Epithelial cell of prostate (primary cell): ENCODE results near the gene KBTBD12.

ENCODE experiments used
- DNase-seq: peaks from one replicate; pipeline ENCODE4 v3.0.0-alpha.2; 2011; ENCODE audit warnings: low read depth, low spot score
- H3K27ac ChIP-seq: fragments of 450-650 bp; 2 replicates; pipeline ENCODE4 v1.5.1; 2017; ENCODE audit warnings: mild to moderate bottlenecking

Gene KBTBD12

DNA sequence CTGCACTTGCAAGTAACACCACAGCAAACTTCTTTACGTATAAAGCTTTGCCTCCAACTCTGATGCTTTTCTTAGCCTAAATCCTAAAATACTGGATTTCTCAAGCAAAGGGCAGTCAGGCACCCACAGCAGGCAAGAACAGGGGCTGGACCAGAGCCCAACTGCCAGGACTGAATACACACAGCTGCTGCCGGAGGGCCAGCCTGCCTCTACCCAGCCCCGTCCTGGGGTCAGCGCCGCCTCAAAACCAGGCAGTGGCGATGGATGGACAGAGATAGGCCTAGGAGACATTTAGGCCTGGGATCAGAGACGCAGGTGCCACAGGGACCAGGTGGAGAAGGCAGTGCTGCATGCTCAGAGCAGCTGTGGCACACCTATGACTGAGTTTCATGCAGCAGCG lies 89.6 kb downstream of the KBTBD12 start:
- H3K27ac ChIP-seq, result no peak overlapping the region
- DNase-seq, result no peak

DNA sequence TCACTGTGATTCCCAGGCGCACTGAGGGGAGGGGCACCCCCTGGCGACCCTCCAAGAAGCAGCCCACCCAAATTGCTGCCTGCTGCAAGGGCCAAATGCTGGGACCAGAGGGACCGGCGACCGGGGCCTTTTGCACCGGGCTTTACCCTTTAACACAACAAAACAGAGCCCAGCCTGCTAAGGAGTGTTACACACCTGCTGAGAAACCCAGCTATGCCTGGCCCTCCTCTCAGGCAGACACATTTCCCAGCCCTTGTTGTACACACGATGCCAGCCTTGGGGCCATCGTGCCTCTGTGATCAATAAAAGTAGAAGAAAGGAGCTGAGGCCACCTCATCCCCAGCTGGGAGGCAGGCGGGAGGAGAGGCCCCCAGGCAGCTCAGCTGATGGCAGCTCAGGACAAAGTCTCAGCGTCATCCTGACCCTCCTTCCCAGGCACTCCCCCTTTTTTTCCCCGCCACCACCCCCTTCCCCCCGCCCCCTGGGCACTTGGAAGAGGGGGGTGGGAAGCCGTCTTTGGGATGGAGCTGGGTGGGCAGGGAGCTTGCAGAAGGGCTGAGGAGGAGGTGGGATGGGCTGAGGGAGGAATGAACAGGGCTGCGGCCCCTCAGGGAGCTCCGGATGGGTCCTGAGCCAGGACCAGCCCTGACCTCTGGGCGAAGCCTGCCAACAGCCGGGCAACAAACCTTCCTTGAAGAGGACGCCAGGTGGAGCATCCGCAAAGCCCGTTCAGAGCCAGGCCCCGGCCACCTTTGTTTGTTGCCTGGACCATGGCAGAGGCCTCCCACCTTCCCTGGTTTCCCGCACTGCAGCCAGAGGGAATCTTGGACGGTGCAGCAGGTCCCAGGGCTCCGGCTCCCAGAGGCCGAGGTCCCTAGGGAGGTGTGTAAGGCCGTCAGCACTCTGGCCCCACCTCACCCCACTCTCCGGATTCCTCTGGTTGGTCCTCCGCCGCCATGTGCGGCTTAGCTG lies 91.3 kb downstream of the KBTBD12 start:
- H3K27ac ChIP-seq, result no peak overlapping the region
- no peak for DNase-seq

DNA sequence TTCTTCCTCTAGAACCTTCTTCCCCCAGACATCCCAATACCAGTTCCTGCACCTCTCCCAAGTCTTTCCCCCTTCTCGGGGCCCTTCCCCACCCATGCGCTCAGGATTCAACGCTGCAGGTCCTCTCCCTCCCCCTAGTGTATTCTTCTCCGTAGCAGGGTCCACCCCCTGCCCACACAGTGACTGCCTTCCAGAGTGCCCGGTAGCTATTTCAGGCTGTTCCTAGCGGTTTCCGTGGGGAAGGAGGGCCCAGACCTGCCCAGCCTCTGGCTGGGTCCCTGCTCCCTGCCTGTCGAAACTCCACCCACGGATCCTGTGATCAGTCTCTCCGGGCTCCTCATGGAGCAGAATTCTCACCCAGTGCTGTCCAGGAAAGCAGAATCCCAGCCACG lies 92.0 kb downstream of the KBTBD12 start:
- H3K27ac ChIP-seq, result no peak overlapping the region
- DNase-seq, result no peak

DNA sequence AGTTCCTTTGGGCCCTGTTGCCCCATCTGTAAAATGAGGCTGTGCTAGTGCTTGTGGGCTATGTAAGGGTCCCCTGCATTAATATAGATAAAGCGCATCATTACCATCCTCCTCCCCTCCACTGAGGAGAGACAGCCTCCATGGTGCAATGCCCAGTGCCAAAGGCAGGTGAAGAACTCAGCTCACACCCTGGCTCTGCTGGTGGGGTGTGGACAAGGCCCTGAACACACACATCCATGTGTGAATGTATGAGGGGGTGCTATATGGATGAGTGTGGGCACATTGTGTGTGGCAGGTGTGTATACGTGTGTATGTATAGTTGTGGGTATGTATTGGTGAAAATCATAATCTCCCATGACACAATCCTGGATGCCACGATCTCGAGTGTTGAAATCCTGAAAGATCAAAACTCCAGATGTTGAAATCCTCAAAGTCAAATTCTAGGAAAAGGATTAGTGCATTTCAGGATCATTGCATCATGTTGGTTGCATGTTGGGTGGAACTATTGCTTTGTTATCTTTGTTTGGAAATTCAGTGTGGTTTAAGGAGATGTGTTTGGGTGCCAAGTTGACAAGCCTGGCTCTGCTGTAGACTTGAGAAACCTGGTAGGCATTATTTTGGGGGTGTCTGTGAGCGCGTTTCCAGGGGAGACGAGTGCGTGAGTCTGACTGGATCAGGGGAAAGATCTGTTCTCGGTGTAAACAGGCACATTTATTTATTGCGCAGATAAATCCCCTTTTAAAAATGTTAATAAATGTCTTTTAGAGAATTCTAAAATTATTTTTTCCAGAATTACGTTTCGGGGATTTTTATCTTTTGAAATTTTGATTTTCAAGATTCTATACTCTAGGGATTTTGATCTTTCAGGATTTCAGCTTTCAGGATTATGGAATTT lies 95.2 kb downstream of the KBTBD12 start:
- H3K27ac ChIP-seq, result peak overlapping the region; percentile 86
- DNase-seq, result no peak

DNA sequence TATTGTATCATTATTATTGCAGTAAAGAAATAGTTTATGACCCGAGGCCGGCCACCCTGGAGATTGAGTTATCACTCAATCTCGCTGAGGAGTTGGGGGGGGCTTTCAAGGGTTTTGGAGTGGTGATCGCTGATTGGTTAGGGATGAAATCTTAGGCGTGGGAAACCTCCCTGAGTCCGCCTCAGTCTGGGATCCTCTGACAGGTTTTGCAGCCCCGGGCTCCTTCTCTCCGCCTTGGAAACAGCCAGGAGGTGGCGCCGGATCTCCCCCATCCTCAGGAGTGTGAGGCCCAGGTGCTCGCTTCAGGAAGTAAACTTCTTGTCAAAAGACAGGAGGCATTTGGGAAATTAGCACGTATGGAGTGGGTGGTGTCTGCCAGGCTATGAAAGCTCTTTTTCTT lies 96.1 kb downstream of the KBTBD12 start:
- H3K27ac ChIP-seq, result peak overlapping the region; percentile 86
- DNase-seq, result peak; percentile 18

DNA sequence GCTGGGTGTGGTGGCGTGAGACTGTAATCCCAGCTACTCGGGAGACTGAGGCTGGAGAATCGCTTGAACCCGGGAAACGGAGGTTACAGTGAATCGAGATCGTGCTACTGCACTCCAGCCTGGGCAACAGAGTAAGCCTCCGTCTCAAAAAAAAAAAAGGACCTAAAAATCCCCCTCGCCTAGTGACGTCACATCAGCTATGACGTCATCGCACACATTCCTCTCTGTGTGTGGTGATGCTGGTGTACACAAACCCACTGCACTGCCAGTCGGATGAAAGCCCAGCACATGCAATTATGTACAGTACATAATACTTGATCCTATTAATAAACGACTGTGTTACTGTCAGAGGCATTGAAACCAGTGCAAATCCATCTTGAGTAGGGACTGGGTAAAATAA lies 97.0 kb downstream of the KBTBD12 start:
- H3K27ac ChIP-seq, result no peak overlapping the region
- DNase-seq, result no peak

DNA sequence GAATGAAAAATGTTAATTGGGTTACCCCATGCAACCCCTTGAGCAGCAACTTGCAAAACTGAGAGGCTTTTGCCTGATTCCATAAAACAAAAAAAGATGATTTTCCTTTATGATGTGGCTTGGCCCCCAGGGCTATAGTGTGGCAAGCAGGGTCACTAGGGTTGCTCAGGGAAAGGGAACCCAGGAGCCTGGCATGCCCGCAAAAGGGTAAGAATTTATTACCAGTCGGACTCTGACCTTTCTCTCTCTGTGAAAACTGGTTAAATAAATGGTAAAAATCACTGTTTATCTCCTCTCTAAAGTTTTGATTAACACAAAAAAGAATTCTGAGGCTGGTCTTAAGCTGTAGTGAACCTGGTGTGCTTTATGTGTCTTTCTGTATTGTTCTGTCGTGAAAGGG lies 99.5 kb downstream of the KBTBD12 start:
- DNase-seq, result no peak
- H3K27ac ChIP-seq, result no peak overlapping the region

DNA sequence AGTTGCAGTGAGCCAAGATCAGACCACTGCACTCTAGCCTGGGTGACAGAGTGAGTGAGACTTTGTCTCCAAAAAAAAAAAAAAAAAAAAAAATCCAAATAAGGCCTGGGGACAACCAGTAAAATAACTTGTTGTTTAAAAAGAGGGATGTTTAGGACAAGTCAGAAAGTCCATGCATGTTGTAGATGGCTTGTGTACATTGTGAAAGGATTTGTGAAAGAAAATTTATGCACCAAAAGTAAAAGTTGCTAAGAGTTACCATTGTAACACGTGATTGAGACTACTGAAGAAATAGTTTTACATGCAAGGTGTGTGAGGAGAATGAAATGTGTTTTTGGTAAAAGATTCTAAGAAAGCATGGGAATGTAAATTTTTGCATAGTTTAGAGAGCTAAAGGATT lies 101.5 kb downstream of the KBTBD12 start:
- DNase-seq, result no peak
- H3K27ac ChIP-seq, result no peak overlapping the region

DNA sequence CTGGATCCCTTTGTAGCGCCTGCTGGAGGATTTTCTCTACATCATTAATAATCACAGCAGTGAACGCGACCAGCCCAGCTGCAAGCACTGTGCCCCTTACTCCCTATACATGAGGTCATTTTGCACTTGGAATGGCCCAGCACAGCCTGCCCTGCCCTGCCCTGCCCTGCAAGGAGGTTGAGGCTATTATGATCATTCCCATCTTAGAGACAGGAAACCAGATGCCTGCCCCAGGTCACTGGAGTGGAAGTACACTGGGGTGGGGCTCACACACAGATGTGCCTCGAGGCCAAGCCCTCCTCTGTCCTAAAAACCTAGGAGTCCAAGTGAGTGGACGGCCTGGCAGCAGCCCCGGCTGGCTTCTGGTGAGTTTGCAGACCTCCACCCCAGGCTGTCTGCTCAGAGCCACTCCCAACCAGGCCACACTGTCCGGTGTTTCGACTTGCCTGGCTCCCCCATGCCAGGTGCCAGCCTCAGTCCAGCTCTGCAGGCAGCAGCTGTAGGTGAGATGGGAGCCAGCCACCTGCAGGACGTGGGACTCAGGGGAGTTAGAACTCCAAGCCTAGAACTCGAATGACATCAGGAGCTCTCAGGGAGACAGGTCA lies 106.8 kb downstream of the KBTBD12 start:
- no peak for DNase-seq
- no peak overlapping the region for H3K27ac ChIP-seq

DNA sequence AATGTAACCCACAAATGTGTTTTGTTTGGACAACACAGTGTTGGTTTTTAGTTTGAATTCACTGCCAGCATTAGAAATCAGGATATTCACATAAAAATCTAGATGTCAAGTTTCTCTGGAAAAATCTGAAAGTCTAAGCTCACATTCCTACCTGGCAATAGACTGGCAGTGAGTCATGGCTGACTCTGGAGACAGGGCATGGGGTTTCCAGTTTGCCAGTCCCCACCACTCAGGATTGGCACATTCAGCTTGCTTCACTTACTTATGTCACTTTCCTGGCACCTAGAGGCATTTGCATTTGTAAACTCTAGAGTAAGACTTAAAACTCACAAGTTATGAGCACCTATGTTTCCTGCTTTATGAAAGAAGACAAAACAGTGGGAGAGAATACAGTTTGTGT lies 118.1 kb downstream of the KBTBD12 start:
- no peak for DNase-seq
- no peak overlapping the region for H3K27ac ChIP-seq

DNA sequence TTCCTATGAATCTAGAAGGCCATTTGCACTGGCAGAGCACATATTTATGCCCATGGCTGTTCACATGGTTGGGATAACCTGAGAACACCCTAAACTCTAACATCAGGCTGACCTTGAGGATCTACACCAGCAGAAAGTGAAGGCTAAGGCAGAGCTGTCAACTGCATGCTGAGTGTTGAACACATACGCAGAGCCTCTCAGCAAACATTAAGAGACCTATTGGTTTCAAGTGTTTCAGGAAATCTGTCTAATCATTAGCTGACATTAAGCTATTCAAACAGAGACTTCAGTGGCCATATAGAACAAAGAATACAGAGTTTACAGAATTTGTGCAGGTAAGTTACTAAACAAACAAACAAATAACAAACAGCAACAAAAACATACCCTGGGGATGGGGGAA lies 121.1 kb downstream of the KBTBD12 start:
- no peak overlapping the region for H3K27ac ChIP-seq
- DNase-seq, result no peak
